Limb (tissue), 2 donors: Measurements from ENCODE around the gene RNF148.

Experiments used
- DNase-seq, 2 donors: peaks; one replicate each; pipeline ENCODE4 v3.0.0-alpha.2; 2016; ENCODE audit errors: extremely low spot score in 2 of 2

The RNF148 gene, protein sequence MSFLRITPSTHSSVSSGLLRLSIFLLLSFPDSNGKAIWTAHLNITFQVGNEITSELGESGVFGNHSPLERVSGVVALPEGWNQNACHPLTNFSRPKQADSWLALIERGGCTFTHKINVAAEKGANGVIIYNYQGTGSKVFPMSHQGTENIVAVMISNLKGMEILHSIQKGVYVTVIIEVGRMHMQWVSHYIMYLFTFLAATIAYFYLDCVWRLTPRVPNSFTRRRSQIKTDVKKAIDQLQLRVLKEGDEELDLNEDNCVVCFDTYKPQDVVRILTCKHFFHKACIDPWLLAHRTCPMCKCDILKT

DNA sequence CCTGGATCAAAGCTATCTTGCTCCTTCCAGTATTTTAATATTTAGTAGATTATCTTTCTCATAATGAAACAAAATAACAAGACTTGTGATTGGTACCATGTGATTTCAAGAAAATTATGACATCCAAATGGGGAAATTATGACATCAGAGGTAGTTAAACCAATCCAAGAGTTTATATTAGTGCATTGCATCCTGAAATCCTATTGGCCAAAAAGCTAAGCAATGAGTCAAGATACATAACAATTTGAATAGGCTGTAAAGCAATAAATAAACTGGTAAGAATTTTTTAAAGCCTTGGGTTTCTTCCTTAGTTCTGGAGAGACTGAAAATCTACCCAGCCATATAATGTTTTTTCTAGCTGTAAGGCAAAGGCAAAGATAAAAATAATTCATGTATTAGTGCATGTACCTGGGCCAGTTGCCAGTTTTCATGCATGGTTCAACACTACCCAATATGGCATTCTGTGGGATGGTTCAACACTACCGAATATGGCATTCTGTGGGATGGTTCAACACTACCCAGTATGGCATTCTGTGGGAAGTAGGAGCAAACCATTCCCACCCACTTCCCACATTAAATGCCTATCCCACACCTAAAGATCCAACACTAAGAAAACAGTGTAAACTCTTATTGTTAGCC, at the start of gene RNF148:
Gene RNF148 (minus strand): TSS at position 51 of the 639 bp plus-strand sequence. CDS start 172 bp downstream, outside the sequence.
- DNase-seq: no peak

DNA sequence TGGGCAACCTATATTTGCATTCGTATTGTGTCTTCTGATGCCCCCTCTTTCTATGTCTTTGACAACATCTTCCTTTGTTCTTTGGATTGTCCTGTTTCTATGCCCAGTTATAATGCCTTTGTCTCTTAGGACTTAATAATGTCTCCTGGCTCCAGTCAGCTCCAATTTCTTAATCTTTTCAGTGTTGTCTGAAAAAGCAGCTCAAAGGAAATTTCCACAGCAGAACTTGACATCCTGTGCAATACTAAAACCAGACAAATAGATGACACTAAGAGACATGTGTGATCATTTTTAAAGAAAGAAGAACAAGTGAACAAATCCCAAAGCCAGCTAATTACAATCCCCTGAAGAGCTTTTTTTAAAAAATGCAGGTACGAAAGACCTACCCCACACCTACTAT, 47.7 kb upstream of the RNF148 start:
- no peak for DNase-seq

DNA sequence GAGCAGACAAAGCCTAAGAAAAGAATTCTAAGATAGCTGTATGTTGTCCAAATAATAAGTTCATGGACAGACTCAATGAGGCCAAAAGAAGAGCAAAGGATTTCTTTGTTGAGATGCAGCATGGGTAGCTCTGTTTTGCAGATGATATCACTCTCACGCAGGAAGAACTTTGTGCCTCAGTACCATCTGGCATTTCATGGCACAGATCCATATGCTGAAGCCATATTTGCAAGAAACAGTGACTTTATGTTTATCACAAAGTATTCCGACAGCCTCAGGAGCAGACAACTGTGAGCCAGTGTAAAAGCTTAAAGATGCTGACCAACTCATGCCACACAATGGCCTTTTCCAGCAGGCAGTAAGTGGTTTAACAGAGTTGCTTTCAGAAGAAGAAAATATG, 45.5 kb upstream of the RNF148 start:
- DNase-seq: no peak

DNA sequence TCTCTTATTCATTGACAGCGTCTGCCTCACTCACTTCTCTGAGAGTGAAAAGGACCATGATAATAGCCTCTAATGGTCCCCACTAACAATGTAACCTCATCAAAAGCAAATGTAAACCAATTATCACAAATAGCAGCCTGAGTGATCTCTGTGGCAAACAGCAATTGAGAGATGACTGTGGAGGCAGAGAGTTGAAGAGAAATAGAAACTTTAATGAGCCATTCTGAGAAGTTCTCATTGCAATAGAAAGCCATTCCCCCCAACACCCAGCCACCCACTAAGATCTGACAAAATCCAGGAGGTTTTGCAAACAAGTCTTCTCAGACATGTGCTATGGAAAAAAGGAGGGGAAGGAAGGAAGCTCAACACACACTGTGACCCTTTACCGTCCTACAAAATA, 44.2 kb upstream of the RNF148 start:
- DNase-seq: no peak

DNA sequence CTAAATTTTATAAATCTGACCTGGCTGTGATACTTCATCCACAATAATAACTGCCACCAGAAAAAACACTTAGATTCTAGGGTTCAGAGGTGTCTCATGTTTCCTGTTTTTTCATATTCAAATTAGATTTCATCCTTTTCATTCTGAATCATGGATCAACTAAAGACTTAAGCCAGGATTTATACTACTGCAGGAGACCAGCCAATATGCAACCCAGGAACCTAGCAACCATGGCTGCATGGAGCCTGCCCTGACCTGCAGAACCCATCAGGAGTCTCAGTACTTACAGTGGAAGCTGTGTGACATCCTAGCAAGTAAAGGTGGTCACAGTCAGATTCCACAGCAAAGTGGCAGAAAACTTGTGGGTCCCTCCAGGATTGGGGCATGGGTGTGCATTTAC, 40.5 kb upstream of the RNF148 start:
- no peak for DNase-seq

DNA sequence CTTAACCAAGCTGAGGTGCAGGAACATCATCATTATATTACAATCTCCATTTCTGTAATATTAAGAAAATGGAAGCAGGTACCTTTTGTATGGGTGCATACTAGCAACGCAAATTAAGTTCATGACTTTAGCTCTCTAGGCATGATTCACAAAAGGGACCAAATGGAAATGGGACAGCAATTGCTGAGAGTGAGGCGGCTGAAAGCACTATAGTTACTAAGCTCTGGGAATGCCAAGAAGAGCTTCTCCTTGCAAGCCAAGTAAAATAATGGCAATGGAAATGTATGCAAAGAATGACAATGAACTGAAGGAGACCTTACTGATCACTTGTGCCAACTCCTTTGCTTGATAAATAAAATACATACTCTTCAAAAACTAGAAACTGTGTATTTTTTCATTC, 36.2 kb upstream of the RNF148 start:
- no peak for DNase-seq

DNA sequence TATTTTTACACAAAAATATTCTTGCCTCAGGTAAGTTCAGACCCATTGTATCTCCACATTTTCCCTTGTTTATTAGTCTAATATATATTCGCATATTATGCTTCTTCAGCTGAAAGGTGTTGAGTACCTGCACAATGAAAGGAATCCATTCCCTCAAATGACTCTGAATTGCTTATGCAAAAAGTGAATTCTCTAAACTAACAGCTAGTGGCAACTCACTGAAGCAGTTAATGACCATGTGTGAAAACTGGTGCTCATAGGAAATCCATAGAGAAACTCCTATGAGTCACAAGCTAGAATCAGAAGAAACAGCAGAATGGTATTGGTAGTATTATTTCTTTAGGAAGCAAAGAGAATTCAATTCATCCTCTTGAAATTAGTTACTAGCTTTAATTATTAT, 33.5 kb upstream of the RNF148 start:
- DNase-seq: no peak

DNA sequence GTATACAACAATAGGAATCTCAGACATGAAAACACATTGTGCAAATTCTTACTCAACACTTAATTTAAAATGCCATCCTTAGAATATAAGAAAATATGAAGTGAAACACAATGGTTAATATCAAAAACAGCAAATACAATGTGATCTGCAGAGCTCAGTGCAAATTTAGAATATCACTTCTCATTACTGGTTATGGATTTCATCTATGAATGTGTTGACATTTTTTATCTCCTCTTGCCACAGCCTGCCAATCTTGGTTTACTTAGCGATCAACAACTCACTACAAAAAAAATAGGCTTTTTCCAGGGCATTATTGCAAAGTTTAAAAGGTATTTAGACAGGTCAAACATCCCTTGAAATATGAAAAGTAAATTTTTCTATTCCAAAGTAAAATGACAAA, 25.0 kb upstream of the RNF148 start:
- no peak for DNase-seq

DNA sequence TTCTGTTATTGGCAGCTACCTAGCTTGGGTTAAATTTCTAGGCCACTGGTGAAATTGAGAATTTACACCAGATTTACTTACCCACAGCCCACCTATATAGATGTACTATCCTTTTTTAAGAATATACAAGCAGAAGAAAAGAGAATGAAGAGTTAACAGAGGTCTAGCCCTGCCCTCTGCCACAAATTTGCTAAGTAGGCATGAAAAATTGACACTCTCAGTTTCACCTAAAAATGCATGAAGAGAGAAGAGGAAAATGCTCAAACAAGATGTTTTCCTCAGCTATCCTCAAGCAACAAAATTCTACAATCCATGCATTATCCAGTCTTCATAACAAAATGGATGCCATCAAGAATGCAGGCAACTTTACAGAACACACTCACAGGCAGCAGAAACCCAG, 24.6 kb upstream of the RNF148 start:
- DNase-seq: no peak

DNA sequence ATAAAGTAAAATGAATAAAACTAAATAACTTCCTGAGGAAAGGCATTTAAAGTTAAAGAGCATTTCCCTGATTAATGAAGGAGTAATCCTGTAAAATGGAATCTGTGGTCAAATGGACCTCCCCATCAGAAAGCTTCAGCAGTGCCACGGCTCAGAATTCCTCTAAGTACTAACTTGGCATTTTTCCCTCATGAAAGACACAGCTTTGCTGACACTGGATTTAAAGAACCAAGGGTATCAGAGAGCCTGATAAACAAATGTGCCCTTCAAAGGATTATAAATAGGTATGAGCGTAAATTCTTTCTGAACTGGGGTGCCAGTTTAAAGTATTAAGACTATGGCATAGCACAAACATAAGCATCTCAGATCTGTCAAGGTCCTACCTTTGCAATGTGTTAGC, 24.2 kb upstream of the RNF148 start:
- DNase-seq: no peak

DNA sequence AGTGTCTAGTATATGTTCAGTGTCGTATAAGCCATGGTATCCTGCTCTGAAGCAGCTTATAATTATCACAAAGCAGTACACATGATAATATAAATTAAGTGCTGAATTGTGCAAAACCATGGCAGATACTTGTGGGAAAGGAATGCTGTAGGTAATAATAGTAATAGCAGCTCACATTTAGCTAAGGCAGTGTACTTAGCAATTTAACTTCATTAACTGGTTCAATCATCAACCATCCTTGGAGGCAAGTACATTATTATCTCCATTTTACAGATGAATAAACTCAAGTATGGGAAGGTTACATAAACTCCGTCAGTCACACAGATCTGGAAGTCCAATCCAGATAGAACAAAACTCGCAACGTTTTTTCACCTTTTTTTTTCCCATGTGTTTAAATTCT, 21.6 kb upstream of the RNF148 start:
- DNase-seq: no peak

DNA sequence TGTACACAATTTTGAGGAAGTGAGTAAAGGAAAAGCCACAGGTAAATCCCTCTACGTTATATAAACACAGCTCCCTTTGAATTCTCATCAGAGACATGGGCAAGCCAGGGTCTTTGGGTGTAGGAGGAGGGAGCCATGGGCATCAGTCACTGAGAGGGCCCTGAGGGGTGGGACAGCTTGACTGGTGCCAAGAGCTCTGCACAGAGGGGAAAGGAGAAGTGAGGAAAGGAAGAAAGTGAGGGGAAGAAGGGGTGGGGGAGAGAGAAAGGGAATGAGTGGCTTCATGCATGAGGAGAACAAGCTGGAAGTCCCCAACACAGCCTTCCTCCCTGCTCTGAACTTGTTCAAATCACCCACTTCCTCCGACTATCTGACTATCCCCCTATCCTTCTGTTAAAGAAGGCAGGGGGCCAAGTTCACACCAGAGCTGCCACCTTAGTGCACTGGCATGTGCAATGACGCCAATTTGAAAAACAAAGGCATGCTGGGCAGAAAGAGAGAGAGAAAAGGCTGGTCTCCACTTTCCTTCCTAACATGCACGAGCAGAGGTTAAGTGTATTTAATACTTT, 16.4 kb upstream of the RNF148 start:
- DNase-seq: no peak

DNA sequence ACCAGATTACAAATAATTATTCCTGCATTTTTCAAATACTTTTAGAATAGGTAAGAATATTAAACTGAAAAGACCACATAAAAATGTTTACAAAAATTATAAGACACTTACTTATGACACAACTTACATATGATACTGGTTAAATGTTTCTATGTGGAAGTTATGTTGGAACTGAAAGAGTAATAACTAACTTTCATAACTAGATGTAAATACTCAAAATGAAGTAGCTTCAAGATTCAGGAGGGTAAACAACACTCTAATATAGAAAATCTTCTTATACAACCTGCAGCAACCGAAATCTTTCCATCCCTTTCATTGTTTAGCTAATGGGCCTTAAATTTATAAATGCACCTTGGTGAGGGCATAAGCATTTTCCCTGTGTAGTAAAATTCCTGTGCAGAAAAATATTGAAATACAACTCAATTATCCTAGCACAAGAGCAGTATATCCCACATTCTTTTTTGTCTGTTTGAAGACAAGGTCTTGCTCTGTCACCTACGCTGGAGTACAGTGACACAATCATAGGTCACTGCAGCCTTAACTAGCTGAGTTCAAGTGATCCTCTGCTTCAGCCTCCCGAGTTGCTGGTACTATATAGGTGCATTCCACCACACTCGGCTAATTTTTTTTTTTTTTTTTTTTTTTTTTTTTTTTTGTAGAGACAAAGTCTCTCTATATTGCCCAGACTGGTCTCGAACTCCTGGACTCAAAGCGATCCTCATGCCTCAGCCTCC, 14.8 kb upstream of the RNF148 start:
- no peak for DNase-seq

DNA sequence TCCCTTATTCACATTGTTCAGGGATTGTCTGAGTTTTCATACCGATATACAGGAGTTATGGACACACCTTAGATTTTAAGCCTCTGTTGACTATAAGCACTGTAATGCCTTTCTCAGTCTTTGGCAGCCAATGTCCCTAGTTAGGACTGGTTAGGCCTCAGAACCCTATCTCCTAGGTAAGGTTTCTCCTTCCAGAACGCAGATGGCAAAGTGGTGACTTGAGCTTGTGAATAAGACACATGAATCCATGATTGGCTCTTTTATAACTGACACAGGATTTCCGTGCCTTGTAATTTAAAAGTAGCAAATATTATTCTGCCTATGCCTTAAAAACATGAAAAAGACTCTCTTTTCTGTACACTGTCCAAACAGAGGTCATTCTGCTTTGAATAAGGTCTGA, 12.5 kb upstream of the RNF148 start:
- no peak for DNase-seq

DNA sequence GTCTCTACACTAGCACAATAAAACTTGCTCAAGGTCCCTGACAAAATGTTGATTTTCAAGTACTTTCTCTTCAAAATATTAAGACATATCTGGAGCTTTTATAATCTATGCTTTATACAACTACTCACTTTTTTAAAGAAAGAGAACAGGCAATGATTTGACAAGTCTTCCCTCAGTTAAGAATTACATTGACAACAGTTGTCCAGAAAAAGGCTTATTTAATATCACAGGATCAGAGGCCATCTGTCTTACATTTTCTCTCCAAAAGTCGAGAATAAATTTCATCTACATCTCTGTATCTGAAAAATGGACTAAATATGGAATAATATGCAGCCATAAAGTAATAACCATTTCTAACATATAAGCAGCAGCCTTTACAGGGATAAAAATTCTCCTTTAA, 8.2 kb upstream of the RNF148 start:
- no peak for DNase-seq

DNA sequence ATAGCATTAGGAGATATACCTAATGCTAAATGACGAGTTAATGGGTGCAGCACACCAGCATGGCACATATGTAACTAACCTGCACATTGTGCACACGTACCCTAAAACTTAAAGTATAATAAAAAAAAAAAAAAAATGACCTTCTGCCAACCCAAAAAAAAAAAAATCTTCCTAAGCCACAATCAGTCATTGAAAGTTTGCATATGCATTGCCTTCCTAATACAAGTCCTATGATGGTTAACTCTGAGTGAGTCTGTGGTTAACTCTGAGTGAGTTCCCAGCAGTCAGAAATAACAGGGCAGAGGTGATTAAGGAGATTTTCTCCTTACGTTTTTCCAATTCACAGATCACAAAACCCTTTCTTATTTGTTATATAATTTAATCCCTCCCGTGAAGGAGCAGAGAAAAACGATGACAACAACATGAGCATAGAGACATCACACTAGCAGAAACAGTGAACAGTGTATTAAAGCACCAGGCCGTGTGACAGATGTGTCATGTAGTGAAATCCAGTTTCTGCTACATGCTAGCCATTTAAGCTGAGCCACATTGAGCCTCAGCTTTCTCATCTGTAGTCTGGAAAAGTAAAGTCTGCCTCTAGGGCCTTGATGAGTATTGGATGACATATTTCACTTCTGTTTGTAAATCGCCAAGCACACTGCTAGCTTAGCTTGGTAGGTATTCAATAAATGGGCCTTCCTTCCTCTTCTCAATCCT, 7.4 kb upstream of the RNF148 start:
- no peak for DNase-seq

DNA sequence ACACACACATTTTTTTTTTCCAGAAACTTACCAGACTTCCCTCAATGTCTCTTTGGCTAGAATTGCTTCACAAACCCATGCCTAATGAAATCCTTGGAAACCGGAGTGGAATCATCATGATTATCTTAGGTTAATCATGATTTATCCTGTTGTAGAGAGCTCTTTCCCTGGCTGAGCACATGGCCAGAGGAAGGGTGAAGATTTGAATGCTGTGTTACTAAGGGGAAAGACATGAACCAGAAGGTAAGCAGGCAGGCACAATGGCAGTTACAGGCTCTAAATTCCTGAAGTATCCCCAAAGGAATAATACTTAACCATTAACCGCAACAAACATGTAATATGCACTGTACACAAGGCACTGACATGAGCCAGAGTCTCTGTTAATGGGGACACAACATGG, 4.1 kb upstream of the RNF148 start:
- DNase-seq: no peak

DNA sequence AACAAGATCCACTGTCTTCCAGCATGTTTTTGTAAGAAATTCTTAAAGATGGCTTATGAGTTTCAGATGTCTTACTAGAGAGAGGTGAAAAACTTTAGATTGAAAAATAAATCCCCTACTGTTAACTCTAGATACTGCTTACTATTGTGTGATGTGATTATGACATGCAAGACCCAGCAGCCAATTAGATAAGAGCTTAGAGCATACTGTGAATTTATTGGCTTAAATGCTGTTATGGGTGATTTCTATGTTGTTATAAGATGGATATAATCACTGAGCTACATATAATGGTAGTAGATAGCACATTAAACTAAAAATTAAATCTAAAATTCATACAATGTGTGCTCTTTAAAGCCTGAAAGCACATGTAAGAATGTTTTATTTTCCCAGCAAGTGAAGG, 3.7 kb downstream of the RNF148 start, which contains the start of gene RNF133:
Gene RNF133 (minus strand): TSS at position 101 of the 400 bp plus-strand sequence. CDS start 199 bp downstream, outside the sequence.
- no peak for DNase-seq

DNA sequence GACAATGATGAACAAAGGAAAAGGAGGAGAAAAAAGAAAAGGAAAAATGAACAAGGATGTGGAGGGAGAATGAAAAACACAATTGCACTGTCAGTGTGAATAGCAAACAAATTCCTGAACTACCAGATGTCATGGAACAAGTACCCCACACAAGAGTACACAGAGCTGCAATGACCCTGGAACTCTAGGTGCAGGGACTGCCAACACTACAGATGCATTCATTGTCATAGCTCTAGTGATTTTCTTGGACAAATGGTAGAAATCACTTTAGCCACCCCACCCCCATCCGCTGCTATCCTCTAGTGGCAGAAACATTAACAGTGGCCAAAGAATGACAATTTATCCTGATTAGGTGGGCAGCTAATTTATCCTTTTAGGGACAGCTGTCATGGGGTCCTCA, 6.9 kb downstream of the RNF148 start:
- DNase-seq: no peak

DNA sequence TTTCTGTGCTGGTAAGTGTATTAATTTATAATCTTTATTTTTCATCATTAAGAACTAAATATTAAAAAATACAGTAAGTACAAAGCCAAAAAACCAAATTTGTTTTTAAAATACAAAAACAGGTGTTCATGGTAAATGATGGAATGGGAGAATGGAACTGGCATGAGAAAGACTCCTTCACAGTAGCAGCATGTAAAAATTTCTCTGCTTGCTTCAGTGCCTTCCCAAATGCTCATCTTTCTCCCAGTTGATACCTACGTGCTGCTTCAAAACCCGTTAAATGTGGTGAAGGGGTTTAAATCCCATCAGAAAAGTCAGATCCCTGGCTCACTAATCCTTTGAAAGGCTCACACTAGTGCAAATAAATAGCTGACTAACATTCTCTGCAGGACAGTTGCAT, 8.0 kb downstream of the RNF148 start:
- no peak for DNase-seq

DNA sequence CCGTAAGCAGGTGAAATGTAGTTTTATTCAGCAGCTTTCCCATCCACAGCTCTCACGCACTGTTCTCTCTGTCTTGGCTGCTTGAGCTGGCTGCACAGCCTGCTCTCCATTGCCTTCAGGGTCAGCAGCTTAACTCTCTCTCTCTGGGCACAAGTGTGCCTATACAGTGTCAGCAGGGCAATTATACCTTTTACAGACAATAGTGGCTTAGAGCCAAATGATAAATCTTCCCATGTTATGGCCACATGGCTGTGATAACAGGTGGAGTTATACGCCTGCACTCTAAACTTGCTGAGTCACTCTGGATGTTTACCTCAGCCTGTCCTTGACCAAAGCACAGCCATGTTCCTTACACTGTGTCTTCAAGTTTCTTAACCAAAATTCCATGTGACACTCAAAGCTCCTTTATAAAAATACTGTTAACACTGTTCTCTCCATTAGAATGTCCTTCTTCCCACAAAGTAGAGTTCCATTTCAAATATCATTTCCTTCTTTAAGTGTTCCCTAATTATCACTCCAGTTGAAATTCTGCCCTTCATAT, 9.9 kb downstream of the RNF148 start:
- no peak for DNase-seq
